ENCODE results near the gene GRHL1. TPM values are rescaled to one million over a fixed set of nuclear protein-coding genes. Genes with fewer than 3 reads are reported as not detected.

Gene GRHL1
- total RNA-seq, 1 experiment from 2014 or later: 2.7 TPM

DNA sequence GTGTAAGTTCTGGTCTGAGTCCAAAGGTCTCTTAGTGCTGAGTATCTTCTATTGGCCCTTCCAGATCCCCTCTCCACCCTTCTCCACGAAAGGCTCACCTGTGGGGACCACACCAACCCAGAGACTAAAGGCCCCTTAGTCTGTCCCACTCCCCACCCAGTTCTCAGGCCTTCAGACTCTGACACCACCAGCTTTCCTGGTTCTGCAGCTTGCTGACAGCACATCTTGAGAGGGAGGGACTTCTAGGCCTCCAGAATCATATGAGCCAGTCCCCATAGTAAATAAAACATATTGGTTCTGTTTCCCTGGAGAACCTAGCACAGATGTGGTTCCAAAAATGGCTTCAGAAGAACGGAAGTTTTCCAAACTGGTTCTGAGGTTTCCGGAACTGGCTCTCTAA lies 53.3 kb downstream of the GRHL1 start:
- DNase-seq (ENCODE audit: low spot score): no peak
- Mint-ChIP-seq H3K4me3 (no peak overlapping the region), H3K27me3 (ENCODE audit: low read depth) (no peaks in the 10 kb centered on the region; the same call in 1 of the 2 replicates), H3K9me3 (0 out of 2 replicates have a peak, but pooled peaks cover 9% of the 10 kb centered on the region), H3K36me3 (no peaks in the 10 kb centered on the region), H3K27ac (no peak overlapping the region), H3K4me1 (peaks cover 11% of the 10 kb centered on the region)
- no peak for TF ChIP-seq SMAD4 (CRISPR knock-in tag; IDR thresholded peaks at IDR 0.05)
- no peak for TF ChIP-seq ZNF138 (CRISPR knock-in tag; conservative IDR thresholded peaks at IDR 0.05)
- TF ChIP-seq, protein P1, sequence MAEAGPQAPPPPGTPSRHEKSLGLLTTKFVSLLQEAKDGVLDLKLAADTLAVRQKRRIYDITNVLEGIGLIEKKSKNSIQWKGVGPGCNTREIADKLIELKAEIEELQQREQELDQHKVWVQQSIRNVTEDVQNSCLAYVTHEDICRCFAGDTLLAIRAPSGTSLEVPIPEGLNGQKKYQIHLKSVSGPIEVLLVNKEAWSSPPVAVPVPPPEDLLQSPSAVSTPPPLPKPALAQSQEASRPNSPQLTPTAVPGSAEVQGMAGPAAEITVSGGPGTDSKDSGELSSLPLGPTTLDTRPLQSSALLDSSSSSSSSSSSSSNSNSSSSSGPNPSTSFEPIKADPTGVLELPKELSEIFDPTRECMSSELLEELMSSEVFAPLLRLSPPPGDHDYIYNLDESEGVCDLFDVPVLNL (CRISPR knock-in tag; IDR thresholded peaks at IDR 0.05; ENCODE audit: borderline replicate concordance, low read depth): no peak
- no peak for TF ChIP-seq ZNF317 (CRISPR knock-in tag; IDR thresholded peaks at IDR 0.05; ENCODE audit: borderline replicate concordance, low read depth)
- TF ChIP-seq ZNF121 (CRISPR knock-in tag; IDR thresholded peaks at IDR 0.05): no peak
- TF ChIP-seq CBFB (CRISPR knock-in tag; IDR thresholded peaks at IDR 0.05; ENCODE audit: low read depth): no peak
- TF ChIP-seq ZNF219 (CRISPR knock-in tag; IDR thresholded peaks at IDR 0.05; ENCODE audit: borderline replicate concordance): no peak
- TF ChIP-seq, protein P2, sequence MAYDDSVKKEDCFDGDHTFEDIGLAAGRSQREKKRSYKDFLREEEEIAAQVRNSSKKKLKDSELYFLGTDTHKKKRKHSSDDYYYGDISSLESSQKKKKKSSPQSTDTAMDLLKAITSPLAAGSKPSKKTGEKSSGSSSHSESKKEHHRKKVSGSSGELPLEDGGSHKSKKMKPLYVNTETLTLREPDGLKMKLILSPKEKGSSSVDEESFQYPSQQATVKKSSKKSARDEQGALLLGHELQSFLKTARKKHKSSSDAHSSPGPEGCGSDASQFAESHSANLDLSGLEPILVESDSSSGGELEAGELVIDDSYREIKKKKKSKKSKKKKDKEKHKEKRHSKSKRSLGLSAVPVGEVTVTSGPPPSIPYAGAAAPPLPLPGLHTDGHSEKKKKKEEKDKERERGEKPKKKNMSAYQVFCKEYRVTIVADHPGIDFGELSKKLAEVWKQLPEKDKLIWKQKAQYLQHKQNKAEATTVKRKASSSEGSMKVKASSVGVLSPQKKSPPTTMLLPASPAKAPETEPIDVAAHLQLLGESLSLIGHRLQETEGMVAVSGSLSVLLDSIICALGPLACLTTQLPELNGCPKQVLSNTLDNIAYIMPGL (CRISPR knock-in tag; IDR thresholded peaks at IDR 0.05): no peak
- TF ChIP-seq ZNF232 (CRISPR knock-in tag; IDR thresholded peaks at IDR 0.05): no peak
- TF ChIP-seq, protein P3, sequence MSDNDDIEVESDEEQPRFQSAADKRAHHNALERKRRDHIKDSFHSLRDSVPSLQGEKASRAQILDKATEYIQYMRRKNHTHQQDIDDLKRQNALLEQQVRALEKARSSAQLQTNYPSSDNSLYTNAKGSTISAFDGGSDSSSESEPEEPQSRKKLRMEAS (CRISPR knock-in tag; IDR thresholded peaks at IDR 0.05): no peak
- TF ChIP-seq, protein P4, sequence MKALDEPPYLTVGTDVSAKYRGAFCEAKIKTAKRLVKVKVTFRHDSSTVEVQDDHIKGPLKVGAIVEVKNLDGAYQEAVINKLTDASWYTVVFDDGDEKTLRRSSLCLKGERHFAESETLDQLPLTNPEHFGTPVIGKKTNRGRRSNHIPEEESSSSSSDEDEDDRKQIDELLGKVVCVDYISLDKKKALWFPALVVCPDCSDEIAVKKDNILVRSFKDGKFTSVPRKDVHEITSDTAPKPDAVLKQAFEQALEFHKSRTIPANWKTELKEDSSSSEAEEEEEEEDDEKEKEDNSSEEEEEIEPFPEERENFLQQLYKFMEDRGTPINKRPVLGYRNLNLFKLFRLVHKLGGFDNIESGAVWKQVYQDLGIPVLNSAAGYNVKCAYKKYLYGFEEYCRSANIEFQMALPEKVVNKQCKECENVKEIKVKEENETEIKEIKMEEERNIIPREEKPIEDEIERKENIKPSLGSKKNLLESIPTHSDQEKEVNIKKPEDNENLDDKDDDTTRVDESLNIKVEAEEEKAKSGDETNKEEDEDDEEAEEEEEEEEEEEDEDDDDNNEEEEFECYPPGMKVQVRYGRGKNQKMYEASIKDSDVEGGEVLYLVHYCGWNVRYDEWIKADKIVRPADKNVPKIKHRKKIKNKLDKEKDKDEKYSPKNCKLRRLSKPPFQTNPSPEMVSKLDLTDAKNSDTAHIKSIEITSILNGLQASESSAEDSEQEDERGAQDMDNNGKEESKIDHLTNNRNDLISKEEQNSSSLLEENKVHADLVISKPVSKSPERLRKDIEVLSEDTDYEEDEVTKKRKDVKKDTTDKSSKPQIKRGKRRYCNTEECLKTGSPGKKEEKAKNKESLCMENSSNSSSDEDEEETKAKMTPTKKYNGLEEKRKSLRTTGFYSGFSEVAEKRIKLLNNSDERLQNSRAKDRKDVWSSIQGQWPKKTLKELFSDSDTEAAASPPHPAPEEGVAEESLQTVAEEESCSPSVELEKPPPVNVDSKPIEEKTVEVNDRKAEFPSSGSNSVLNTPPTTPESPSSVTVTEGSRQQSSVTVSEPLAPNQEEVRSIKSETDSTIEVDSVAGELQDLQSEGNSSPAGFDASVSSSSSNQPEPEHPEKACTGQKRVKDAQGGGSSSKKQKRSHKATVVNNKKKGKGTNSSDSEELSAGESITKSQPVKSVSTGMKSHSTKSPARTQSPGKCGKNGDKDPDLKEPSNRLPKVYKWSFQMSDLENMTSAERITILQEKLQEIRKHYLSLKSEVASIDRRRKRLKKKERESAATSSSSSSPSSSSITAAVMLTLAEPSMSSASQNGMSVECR (CRISPR knock-in tag; IDR thresholded peaks at IDR 0.05; ENCODE audit: borderline replicate concordance): no peak
- no peak for ATAC-seq
- POLR2A ChIA-PET: no interaction called here
- CTCF ChIA-PET: interaction anchor here (1.8 kb wide), 1 partner anchor 21 kb away, joined by 9 read pairs; no protein-coding TSS in a partner anchor

DNA sequence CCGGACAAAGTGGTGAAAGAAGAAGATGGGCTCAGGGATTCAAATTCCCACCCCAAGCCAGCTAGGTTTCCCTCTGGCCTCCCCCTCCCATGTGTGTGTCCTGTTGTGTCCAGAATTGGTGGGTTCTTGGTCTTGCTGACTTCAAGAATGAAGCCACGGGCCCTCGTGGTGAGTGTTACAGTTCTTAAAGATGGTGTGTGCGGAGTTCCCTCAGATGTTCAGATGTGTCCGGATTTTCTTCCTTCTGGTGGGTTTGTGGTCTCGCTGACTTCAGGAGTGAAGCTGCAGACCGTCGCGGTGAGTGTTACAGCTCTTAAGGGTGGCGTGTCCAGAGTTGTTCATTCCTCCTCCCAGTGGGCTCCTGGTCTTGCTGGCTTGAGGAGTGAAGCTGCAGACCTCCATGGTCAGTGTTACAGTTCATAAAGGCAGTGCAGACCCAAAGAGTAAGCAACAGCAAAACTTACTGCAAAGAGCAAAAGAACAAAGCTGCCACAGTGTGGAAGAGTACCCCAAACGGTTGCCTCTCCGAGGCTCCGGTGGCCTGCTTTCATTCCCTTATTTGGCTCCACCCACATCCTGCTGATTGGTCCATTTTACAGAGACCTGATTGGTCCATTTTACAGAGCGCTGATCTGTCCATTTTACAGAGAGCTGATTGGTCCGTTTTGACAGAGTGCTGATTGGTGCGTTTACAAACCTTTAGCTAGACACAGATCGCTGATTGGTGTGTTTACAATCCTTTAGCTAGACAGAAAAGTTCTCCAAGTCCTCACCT lies 54.2 kb downstream of the GRHL1 start:
- ChIA-PET POLR2A (no interaction called here), CTCF (interaction anchor here (0.8 to 1.8 kb wide), 3 partner anchors 21 to 206 kb away, joined by 3 to 9 read pairs (median 5); no protein-coding TSS in a partner anchor)
- Mint-ChIP-seq H3K9me3 (0 out of 2 replicates have a peak, but pooled peaks cover 9% of the 10 kb centered on the region), H3K27me3 (ENCODE audit: low read depth) (no peaks in the 10 kb centered on the region; the same call in 1 of the 2 replicates), H3K36me3 (no peaks in the 10 kb centered on the region), H3K4me3 (no peak overlapping the region), H3K27ac (no peak overlapping the region), H3K4me1 (peaks cover 9% of the 10 kb centered on the region)
- DNase-seq (ENCODE audit: low spot score) (no peak), ATAC-seq (no peak)
- TF ChIP-seq NFYB (CRISPR knock-in tag; conservative IDR thresholded peaks at IDR 0.05; ENCODE audit: low read depth): peak; percentile 45
- TF ChIP-seq CREB1 (CRISPR knock-in tag; IDR thresholded peaks at IDR 0.05): no peak
